ENCODE measurements around the gene SACM1L.
"Not testable (repeated sequence)": the region's sequence is repeated elsewhere in the genome, so short reads cannot be mapped to it uniquely, and the experiment has no call there.

Gene SACM1L

DNA sequence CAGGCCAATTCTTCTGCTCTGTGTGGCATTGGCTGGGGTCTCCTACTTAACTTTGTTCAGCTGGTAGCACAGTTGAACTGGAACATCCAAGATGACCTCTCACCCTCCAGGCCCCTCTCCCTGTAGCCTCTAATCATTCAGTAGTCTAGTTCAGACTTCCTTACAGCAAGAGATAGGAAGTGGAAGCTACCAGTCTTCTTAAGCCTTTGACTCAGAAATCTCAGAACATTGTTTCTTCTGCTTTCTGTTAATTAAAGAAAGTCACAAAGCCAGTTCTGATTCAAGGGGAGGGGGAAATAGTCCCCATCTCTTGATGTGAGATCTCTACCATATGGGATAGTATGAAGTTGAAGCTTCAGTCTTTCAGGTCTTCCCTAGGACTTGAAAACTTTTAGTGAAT lies 18.8 kb upstream of the SACM1L start:
- DNase-seq: no peak

- no peak for DNase-seq
Measured at GRCh38 chr3:45670991-45671390, 18.2 kb upstream of the SACM1L start.

- no peak for DNase-seq
Measured at GRCh38 chr3:45673273-45673672, 15.9 kb upstream of the SACM1L start.

DNA sequence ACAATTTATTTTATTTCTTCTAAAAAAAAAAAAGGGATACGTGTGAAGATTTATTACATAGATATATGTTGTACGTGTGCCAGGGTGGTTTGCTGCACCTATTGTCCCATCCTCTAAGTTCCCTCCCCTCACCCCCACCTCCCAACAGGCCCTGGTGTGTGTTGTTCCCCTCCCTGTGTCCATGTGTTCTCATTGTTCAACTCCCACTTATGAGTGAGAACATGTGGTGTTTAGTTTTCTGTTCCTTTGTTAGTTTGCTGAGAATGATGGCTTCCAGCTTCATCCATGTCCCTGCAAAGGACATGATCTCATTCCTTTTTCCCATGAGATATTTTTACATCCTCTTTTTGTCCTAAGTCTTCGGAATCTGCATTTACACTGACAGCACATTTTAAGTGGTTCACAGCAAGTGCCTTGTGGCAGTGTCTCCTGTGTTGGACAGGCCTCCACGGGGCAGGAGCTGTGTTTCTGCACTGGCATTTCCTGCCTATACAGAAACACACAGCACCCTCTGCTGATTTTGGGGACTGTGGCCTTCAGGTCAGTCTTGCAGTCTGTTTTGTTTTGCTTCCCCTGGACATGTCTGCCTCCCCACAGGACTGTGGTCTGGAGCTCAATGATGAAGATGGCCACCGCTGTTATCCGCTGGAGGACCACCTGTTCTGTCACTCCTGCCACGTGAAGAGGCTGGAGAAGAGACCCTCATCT lies 12.7 kb upstream of the SACM1L start:
- no peak for DNase-seq

GRCh38 chr3:45677033-45677446 lies 12.2 kb upstream of the SACM1L start:
- no peak for DNase-seq

DNA sequence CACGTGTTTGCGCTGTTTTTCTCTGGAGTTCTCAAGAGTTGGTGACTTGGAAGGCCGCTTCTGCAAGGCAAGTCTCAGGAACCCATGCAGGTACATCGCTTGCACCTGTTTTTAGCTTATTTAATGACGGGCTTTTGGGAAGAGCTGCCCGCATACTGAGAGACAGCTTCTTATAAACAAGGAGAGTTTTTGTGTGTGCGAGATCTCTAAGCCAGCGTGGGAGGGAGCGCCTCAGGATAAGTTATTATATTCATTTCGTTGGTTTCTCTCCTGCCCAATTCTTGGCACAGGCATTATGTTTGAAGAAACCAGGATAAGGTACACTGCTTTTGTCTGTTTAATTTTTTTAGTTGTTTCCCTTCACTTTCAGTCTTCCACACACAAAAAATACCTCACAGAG lies 11.4 kb upstream of the SACM1L start:
- DNase-seq: no peak

DNA sequence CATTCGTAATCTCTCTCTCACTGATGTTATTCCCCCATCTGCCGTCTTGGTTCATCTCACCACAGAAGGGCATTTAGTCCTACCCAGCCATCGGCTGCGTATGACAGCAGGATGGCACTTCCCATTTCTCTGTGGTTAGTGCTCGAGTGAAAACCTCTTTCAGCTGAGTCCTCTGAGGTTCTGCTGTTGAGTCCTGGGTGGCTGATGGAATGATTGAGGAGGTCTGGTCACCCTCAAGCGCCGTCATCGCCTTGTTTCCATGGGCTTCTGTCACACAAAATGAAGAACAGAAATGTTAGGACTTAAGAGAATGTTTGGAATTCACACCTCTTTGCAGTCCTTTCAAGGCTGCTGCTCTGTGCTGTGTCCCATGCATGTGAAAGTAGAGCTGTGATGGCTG lies 9.4 kb upstream of the SACM1L start:
- no peak for DNase-seq

DNA sequence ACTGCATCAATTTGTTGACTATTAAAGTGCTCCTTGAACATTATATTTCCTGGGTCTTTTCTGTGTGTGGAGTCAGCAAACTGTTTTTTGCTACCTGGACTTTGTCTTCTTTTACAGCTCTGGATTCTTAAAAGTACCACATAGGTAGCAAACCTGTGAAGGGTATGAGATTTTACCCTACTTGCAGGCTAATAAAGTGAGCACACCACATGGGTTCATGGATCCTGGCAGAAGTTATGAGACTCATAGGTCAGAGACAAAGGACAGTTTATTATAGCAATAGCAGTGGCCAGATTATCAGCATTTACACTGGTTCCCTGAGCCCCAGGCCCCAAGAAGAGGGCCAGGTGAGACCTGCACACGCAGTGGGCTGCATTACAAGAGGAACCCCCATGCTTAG lies 8.0 kb upstream of the SACM1L start:
- DNase-seq: no peak

DNA sequence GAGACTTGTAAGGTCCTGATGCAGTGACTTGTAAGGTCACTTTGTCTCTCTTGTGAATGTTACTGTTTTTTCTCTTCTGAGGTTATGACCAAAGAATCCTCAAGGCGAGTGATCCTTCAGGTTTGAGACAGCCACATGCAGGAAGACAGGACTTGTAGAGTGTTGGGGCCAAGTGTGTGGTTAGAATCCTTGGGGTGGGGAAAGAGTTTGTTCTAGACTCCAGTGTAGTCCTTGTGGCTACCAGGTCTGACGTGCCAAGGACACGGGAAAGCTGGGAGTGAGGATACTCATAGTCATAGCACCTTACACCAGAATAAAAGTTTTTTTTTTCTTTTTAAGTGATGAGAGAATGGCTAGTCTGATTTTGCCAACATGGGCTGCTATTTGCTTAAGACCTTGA lies 7.3 kb upstream of the SACM1L start:
- DNase-seq: no peak

GRCh38 chr3:45682311-45682710 lies 6.9 kb upstream of the SACM1L start:
- DNase-seq: no peak

- no peak for DNase-seq
Measured at GRCh38 chr3:45682786-45683185, 6.4 kb upstream of the SACM1L start.

DNA sequence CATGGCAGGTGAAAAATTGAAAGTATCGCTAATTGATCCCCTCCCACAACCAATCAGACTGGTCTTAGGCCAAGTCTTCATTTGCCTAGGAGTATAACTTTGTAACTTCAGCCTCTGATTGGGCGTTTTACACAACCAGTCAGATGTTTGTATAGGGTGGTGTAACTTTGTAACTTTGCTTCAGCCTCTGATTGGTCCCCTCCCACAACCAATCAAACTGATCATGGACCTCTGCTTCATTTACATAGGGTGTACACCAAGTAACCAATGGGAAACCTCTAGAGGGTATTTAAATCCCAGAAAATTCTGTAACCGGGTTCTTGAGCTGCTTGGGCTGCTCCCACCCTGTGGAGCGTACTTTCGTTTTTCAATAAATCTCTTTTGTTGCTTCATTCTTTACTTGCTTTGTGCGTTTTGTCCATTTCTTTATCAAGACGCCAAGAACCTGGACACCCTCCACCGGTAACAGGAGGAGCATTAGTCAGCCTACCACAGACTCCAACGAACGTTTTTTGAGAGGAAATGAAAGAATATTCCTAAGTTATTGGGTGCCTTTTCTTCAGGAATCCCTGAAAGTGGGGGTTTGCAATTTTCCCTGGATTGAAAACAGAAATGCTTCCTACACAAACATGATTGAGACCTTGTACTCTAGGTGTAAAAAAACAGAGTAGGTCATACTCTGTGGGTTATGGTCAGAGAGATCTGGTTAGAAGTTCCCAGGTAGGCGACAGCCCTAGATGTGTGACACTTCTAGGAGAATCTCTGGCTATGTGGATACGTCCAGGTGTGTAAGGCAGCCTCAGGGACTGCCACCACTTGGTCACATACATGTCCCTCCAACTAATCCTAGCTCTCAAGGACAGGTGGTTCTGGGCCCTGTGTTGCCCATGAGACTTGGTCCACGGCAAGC lies 5.5 kb upstream of the SACM1L start:
- no peak for DNase-seq

DNA sequence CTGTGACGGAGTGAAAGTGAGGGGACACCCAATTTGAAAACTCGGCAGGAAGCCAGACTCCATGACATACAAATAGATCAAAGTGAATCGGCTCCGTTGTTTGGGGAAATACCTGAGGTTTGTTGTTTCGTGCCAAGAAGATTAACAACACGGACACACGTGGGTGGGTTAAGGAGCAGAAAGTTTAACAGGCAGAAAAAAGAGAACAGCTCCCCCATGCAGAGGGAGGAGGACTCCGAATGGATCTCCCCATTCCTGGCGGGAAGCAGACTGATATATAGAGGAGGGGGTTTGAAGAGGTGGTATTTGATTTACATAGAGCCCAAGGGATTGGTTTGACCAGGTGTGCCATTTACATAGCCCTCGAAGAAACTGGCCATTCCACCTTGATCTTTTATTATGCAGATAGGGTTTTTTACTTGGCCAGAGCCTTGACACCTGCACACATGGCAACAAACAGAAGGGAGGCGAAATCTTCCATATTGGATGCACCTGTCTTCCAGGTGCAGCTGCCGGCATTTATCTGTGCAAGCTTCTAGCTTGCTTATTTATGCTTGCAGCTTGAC lies 4.8 kb upstream of the SACM1L start:
- no peak for DNase-seq

DNA sequence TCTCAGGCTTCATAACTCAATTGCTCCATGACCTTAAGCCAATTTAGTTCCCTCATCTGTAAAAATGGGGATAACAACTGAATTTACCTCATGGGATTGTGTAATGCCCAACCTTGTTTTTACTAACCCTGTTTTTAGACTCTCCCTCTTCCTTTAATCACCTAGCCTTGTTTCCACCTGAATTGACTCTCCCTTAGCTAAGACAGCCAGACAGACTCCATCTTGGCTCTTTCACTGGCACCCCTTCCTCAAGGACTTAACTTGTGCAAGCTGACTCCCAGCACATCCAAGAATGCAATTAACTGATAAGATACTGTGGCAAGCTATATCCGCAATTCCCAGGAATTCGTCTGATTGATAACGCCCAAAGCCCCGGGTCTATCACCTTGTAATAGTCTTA lies 3.5 kb upstream of the SACM1L start:
- DNase-seq: not testable (repeated sequence)

- DNase-seq: no peak
Measured at GRCh38 chr3:45686850-45687249, 2.3 kb upstream of the SACM1L start.

DNA sequence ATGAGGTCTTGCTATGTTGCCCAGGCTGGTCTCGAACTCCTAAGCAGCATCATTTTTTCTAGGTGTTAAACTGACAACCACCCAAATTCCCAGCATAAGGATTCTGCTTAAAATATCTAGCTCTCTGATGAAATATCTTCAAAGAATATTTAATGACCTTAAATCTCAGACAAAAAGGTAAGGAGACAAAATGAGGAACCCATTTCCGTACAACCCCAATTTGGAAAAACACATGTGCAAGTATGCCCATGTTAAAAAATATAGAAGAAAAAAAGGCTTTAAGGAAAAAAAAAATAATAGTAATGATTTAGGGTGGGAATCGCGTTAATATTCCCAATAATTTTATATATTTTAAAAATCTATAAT lies 1.4 kb upstream of the SACM1L start:
- no peak for DNase-seq

GRCh38 chr3:45688194-45688881 lies 858 bp upstream of the SACM1L start:
- peak in 1 of 2 experiments; percentile 32 for DNase-seq

DNA sequence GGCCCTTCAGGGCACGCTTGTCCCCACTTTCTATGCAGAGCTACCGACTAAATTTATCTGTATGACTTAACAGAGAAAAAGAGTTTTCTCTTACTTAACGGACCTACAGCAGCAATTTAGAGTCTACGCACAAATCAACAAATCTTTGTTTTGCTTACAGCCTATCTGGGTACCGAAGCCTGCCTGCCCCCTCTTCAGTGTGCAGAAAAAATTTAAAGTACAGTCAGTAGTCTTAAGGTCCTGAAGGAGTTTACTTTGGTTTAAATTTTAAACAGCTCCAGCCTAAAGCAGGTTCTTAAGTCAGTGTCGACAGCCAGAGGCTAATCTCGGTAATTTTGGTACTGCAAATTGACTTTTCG lies 570 bp downstream of the SACM1L start:
- DNase-seq: no peak

- no peak for DNase-seq
Measured at GRCh38 chr3:45690336-45691035, 1.3 kb downstream of the SACM1L start.

DNA sequence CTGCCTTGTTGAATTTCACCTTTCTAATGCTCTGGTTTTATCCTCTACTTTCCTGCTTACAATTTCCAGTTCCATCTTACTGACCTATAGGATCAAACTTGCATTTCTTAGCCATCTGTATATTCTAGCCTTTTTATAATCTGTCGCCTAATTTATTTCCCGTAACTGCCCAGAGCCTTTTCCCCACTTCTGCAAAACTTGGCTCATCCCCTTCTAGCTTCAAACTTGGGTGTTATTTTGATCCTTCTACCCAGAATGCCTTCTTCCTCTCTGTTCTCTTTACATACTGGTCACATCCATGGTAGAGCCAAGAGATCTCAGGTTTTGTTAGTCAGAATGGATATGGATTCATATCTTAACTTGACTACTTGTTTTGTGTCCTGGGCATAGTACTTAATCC lies 2.6 kb downstream of the SACM1L start:
- DNase-seq: no peak

- no peak for DNase-seq
Measured at GRCh38 chr3:45692866-45693265, 3.7 kb downstream of the SACM1L start.

DNA sequence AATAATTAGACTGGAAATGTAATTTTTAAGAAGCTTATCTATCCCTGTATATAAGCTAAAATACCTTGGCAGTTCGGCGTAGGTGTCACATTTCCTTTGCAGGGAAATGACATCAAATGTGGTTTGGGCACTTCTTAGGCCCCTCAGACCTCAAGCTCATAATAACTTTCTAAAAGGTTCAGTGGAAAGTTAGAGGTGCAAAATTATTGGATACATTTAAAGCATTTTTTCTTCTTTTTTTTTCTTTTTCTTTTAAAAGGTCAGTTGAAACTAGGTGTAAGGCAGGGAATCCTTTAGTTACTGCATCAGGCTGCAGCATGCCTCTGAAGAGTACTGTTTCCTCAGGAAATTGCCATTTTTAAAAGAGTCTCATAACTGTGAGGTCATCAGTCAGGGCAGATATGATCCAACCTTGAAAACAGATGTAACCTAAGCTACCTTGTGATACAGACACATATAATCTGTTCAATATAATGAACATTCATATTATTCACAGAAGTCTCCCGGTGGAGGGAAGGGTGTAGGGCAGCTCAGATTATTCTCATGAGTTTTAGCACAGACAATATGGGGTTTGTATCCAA lies 4.8 kb downstream of the SACM1L start:
- no peak for DNase-seq

DNA sequence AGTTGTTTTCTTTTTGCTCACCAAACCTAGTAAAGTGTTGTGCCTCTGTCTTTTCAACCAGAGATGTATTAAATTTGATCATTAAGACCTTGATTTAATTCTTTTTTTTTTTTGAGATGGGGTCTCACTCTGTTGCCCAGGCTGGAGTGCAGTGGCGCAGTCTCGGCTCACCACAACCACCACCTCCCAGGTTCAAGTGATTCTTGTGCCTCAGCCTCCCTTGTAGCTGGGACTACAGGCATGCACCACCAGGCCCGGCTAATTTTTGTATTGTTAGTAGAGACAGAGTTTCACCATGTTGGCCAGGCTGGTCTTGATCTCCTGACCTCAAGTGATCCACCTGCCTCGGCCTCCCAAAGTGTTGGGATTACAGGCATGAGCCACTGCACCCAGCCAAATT lies 6.0 kb downstream of the SACM1L start:
- DNase-seq: not testable (repeated sequence)
